DND-41 (cell line): ENCODE data around the gene ABCB8.

Experiments
- ATAC-seq: fragments of 200-7000 bp; cut with Tn5 transposase; 3 replicates; pipeline ENCODE4 v1.9.1; 2021; ENCODE audit warnings: low read depth; ENCODE audit not compliant: insufficient read depth
- DNase-seq: peaks from one replicate; pipeline ENCODE4 v3.0.0-alpha.2; 2020
- H2AFZ ChIP-seq: 2 replicates; pipeline ENCODE4 v1.6.0; 2012; ENCODE audit warnings: low read depth, low read length
- H3K27ac ChIP-seq: 2 replicates; pipeline ENCODE4 v1.5.1; 2012; ENCODE audit warnings: low read length, inconsistent platforms
- H3K27me3 ChIP-seq: fragments of 200-600 bp; sonication (generic); 2 replicates; pipeline ENCODE4 v1.6.0; 2012; ENCODE audit warnings: low read length, mild to moderate bottlenecking, inconsistent platforms; ENCODE audit not compliant: insufficient read depth, poor library complexity
- H3K36me3 ChIP-seq: 2 replicates; pipeline ENCODE4 v1.5.1; 2012; ENCODE audit warnings: low read length, inconsistent platforms; ENCODE audit not compliant: insufficient read depth
- H3K4me1 ChIP-seq: 2 replicates; pipeline ENCODE4 v1.5.1; 2012; ENCODE audit warnings: mild to moderate bottlenecking, low read length; ENCODE audit not compliant: insufficient read depth
- H3K4me2 ChIP-seq: 2 replicates; pipeline ENCODE4 v1.6.0; 2012; ENCODE audit warnings: mild to moderate bottlenecking, moderate library complexity, low read length, inconsistent platforms; ENCODE audit not compliant: insufficient read depth
- H3K4me3 ChIP-seq, 2 experiments: fragments of 200-600 bp in 1 of 2; shearing (Covaris generic) in 1 of 2; 2 replicates each; pipeline ENCODE4 v1.5.1; 2012 to 2016; ENCODE audit warnings: inconsistent platforms in 2 of 2, low read length in 2 of 2, mild to moderate bottlenecking in 2 of 2, low read depth in 1 of 2, moderate library complexity in 1 of 2
- H3K79me2 ChIP-seq: 2 replicates; pipeline ENCODE4 v1.6.0; 2012; ENCODE audit warnings: low read length, inconsistent platforms; ENCODE audit not compliant: insufficient read depth
- H3K9ac ChIP-seq: 2 replicates; pipeline ENCODE4 v1.6.0; 2012; ENCODE audit warnings: low read depth, mild to moderate bottlenecking, inconsistent platforms, low read length, moderate library complexity
- H3K9me3 ChIP-seq: 2 replicates; pipeline ENCODE4 v1.5.1; 2012; ENCODE audit warnings: low read length, moderate library complexity, mild to moderate bottlenecking, inconsistent platforms; ENCODE audit not compliant: insufficient read depth, severe bottlenecking
- H4K20me1 ChIP-seq: 2 replicates; pipeline ENCODE4 v1.6.0; 2012; ENCODE audit warnings: low read length; ENCODE audit not compliant: insufficient read depth
- CTCF ChIP-seq: IDR thresholded peaks from 2 replicates; pipeline ENCODE4 v1.5.1; 2012; ENCODE audit warnings: borderline replicate concordance, low read length, moderate library complexity, mild to moderate bottlenecking; ENCODE audit not compliant: poor library complexity, severe bottlenecking; ENCODE audit errors: extremely low read depth
- EZH2 ChIP-seq: IDR thresholded peaks from 3 replicates; pipeline ENCODE4 v1.6.1; 2012; ENCODE audit warnings: borderline replicate concordance, low read depth, mild to moderate bottlenecking, moderate library complexity, low read length, inconsistent platforms; ENCODE audit not compliant: severe bottlenecking

The ABCB8 gene

GRCh38 chr7:151081170-151082101 is 53.2 kb downstream of the ABCB8 start:
- H3K27me3 ChIP-seq, result peaks cover 14% of the 10 kb centered on the region
- H4K20me1 ChIP-seq, result peaks cover 33% of the 10 kb centered on the region
- peak overlapping the region; percentile 91 to 93; a peak in 3 of 4 replicates for H3K4me3 ChIP-seq
- TF ChIP-seq EZH2 (no peak), CTCF (no peak)
- DNase-seq, result no peak
- H3K4me1 ChIP-seq, result peaks cover 65% of the 10 kb centered on the region
- no peaks in the 10 kb centered on the region for H3K9me3 ChIP-seq
- peak overlapping the region; percentile 97 for H3K4me2 ChIP-seq
- peaks cover 49% of the 10 kb centered on the region for H3K79me2 ChIP-seq
- H3K36me3 ChIP-seq, result peaks cover 47% of the 10 kb centered on the region
- peak overlapping the region; percentile 84 for H3K27ac ChIP-seq
- H3K9ac ChIP-seq, result peak overlapping the region; percentile 99
- ATAC-seq, result no peak
- H2AFZ ChIP-seq, result peak overlapping the region; percentile 75

GRCh38 chr7:151082141-151083070 is 54.2 kb downstream of the ABCB8 start:
- Histone ChIP-seq H4K20me1 (peaks cover 24% of the 10 kb centered on the region), H3K9ac (peak overlapping the region; percentile 99), H3K36me3 (peaks cover 37% of the 10 kb centered on the region), H3K27me3 (peaks cover 14% of the 10 kb centered on the region), H2AFZ (peak overlapping the region; percentile 92), H3K4me3 (peak overlapping the region; percentile 56 to 93), H3K4me1 (peaks cover 70% of the 10 kb centered on the region), H3K4me2 (peak overlapping the region; percentile 97), H3K9me3 (no peaks in the 10 kb centered on the region), H3K27ac (peak overlapping the region; percentile 75), H3K79me2 (peaks cover 53% of the 10 kb centered on the region)
- TF ChIP-seq EZH2, result no peak
- TF ChIP-seq CTCF, result no peak
- no peak for DNase-seq
- no peak for ATAC-seq

- peak; percentile 9 for TF ChIP-seq CTCF
- no peak for TF ChIP-seq EZH2
- Histone ChIP-seq H3K36me3 (peaks cover 28% of the 10 kb centered on the region), H3K4me3 (peak within 1 kb of the TSS; percentile 56 to 93), H3K4me1 (peaks cover 74% of the 10 kb centered on the region), H3K79me2 (peaks cover 56% of the 10 kb centered on the region), H4K20me1 (peaks cover 23% of the 10 kb centered on the region), H3K9me3 (no peaks in the 10 kb centered on the region), H3K27me3 (peaks cover 14% of the 10 kb centered on the region), H3K9ac (peak within 1 kb of the TSS; percentile 99), H2AFZ (peak within 1 kb of the TSS; percentile 92), H3K27ac (peak within 1 kb of the TSS; percentile 75), H3K4me2 (peak within 1 kb of the TSS; percentile 97)
- peak; percentile 66 for ATAC-seq
- DNase-seq, result peak; percentile 82
Observed at GRCh38 chr7:151083071-151083823, 55.0 kb downstream of the ABCB8 start, which contains the start of gene TMUB1. TMUB1 (minus strand) TSS chr7:151083493; CDS start chr7:151082563, 930 bp downstream.
